Thymus (tissue), 11 donors: Measurements from ENCODE around the gene ZNF230. TPM values are rescaled to one million over a fixed set of nuclear protein-coding genes. Genes with fewer than 3 reads are reported as not detected.
A peak's percentile ranks its signal among the peaks of the same experiment; 100 is the strongest.

Source experiments
- DNase-seq, 9 donors: peaks; one replicate each; pipeline ENCODE4 v3.0.0-alpha.2; 2013; ENCODE audit warnings: low spot score in 9 of 9, low read depth in 6 of 9, missing footprints in 1 of 9
- H3K27ac ChIP-seq, 2 donors: one replicate each; pipeline ENCODE4 v1.5.1; 2013; ENCODE audit warnings: control low read depth in 1 of 2, low read depth in 1 of 2, low read length in 1 of 2, mild to moderate bottlenecking in 1 of 2, moderate library complexity in 1 of 2
- H3K27me3 ChIP-seq, 2 donors: one replicate each; pipeline ENCODE4 v1.5.1; 2013; ENCODE audit warnings: low read length in 1 of 2; ENCODE audit not compliant: control insufficient read depth in 2 of 2, insufficient read depth in 1 of 2
- H3K36me3 ChIP-seq, 2 donors: one replicate each; pipeline ENCODE4 v1.5.1; 2013; ENCODE audit warnings: low read length in 1 of 2, mild to moderate bottlenecking in 1 of 2, moderate library complexity in 1 of 2; ENCODE audit not compliant: control insufficient read depth in 2 of 2, insufficient read depth in 2 of 2
- H3K4me1 ChIP-seq, 2 donors: one replicate each; pipeline ENCODE4 v1.5.1; 2013; ENCODE audit warnings: low read length in 2 of 2; ENCODE audit not compliant: control insufficient read depth in 2 of 2, insufficient read depth in 2 of 2
- H3K4me3 ChIP-seq, 2 donors: one replicate each; pipeline ENCODE4 v1.5.1; 2013; ENCODE audit warnings: low read length in 2 of 2, control low read depth in 1 of 2, mild to moderate bottlenecking in 1 of 2
- H3K9me3 ChIP-seq, 2 donors: one replicate each; pipeline ENCODE4 v1.5.1; 2013; ENCODE audit warnings: low read length in 1 of 2, mild to moderate bottlenecking in 1 of 2; ENCODE audit not compliant: control insufficient read depth in 2 of 2, insufficient read depth in 1 of 2
- WGBS: extraction: QIAGEN DNeasy Blood & Tissue Kit; methylation state at CpG from one replicate; pipeline ENCODE4 v1.1.7; 2013; 5-methylcytosine and 5-hydroxymethylcytosine counted together
- polyA plus RNA-seq: library from polyadenylated mRNA; stranded (reverse); fragments of 200-250 nt; gene quantifications from one replicate; pipeline ENCODE4 v1.2.3, GENCODE V29; 2013
- total RNA-seq: library from RNA; stranded (reverse); fragments of 120-200 nt; gene quantifications from one replicate; pipeline ENCODE4 v1.2.4, GENCODE V29; 2013
- donor health status: healthy.

Gene ZNF230
- total and polyA plus RNA-seq, 2 donors: 4.9 to 5.5 TPM

GRCh38 chr19:44021221-44021620, 18.5 kb downstream of the ZNF230 start:
- Histone ChIP-seq H3K9me3 (no peaks in the 10 kb centered on the region), H3K4me1 (peaks cover 5 to 8% of the 10 kb centered on the region in 2 donors), H3K36me3 (no peaks in the 10 kb centered on the region), H3K27ac (no peak overlapping the region), H3K4me3 (no peak overlapping the region), H3K27me3 (no peaks in the 10 kb centered on the region)
- no peak for DNase-seq

GRCh38 chr19:44024900-44025216, 22.1 kb downstream of the ZNF230 start:
- DNase-seq: peak in 1 of 9 donors; percentile 10
- Histone ChIP-seq H3K9me3 (peaks cover 3 to 5% of the 10 kb centered on the region in 2 donors), H3K27me3 (no peaks in the 10 kb centered on the region), H3K4me1 (peaks cover 6 to 8% of the 10 kb centered on the region in 2 donors), H3K36me3 (peaks cover 12 to 26% of the 10 kb centered on the region in 2 donors), H3K27ac (no peak overlapping the region), H3K4me3 (peak overlapping the region; percentile 70 to 77)
- 51% methylated on average over 4 of the region's 4 CpGs for WGBS

GRCh38 chr19:44025217-44025936, 22.6 kb downstream of the ZNF230 start, which contains the start of gene ZNF222:
TSS of gene ZNF222 (plus strand) at chr19:44025379. CDS start at chr19:44025437, 58 bp downstream.
- peak within 1 kb of the TSS; percentile 70 to 77 for H3K4me3 ChIP-seq
- H3K9me3 ChIP-seq: peaks cover 3 to 5% of the 10 kb centered on the region in 2 donors
- H3K27me3 ChIP-seq: no peaks in the 10 kb centered on the region
- H3K4me1 ChIP-seq: peaks cover 6 to 8% of the 10 kb centered on the region in 2 donors
- 5% methylated on average over 37 of the region's 37 CpGs for WGBS
- peak; percentile 64 to 92 (median 81) for DNase-seq
- peak within 1 kb of the TSS in 1 of 2 donors; percentile 50 for H3K27ac ChIP-seq
- peaks cover 12 to 26% of the 10 kb centered on the region in 2 donors for H3K36me3 ChIP-seq

- DNase-seq: no peak
- peaks cover 7 to 12% of the 10 kb centered on the region in 2 donors for H3K9me3 ChIP-seq
- H3K36me3 ChIP-seq: peaks cover 15 to 33% of the 10 kb centered on the region in 2 donors
- H3K27ac ChIP-seq: no peak overlapping the region
- H3K4me1 ChIP-seq: peaks cover 6 to 8% of the 10 kb centered on the region in 2 donors
- H3K27me3 ChIP-seq: no peaks in the 10 kb centered on the region
- WGBS: 99% methylated on average over 6 of the region's 6 CpGs
- no peak overlapping the region for H3K4me3 ChIP-seq
Observed at GRCh38 chr19:44026622-44027021, 23.9 kb downstream of the ZNF230 start.

GRCh38 chr19:44032001-44032610, 29.3 kb downstream of the ZNF230 start:
- peaks cover 21 to 23% of the 10 kb centered on the region in 2 donors for H3K9me3 ChIP-seq
- H3K27ac ChIP-seq: no peak overlapping the region
- 92% methylated on average over 1 of the region's 1 CpG for WGBS
- peaks cover 23 to 39% of the 10 kb centered on the region in 2 donors for H3K36me3 ChIP-seq
- no peaks in the 10 kb centered on the region for H3K27me3 ChIP-seq
- H3K4me1 ChIP-seq: no peaks in the 10 kb centered on the region
- DNase-seq: no peak
- no peak overlapping the region for H3K4me3 ChIP-seq

- H3K27me3 ChIP-seq: no peaks in the 10 kb centered on the region
- no peak for DNase-seq
- no peak overlapping the region for H3K27ac ChIP-seq
- H3K36me3 ChIP-seq: no peaks in the 10 kb centered on the region
- WGBS: 91% methylated on average over 2 of the region's 2 CpGs
- no peaks in the 10 kb centered on the region for H3K4me1 ChIP-seq
- H3K4me3 ChIP-seq: no peak overlapping the region
- no peaks in the 10 kb centered on the region for H3K9me3 ChIP-seq
Observed at GRCh38 chr19:44042147-44042546, 39.4 kb downstream of the ZNF230 start.

GRCh38 chr19:44050740-44051649, 48.2 kb downstream of the ZNF230 start:
- Histone ChIP-seq H3K27ac (peak overlapping the region in 1 of 2 donors; percentile 38), H3K4me1 (peaks cover 0 to 6% of the 10 kb centered on the region in 2 donors), H3K27me3 (peaks cover 0 to 2% of the 10 kb centered on the region in 2 donors), H3K4me3 (peak overlapping the region; percentile 53 to 58), H3K9me3 (peaks cover 0 to 2% of the 10 kb centered on the region in 2 donors), H3K36me3 (peaks cover 0 to 4% of the 10 kb centered on the region in 2 donors)
- peak in 4 of 9 donors; percentile 6 to 17 (median 10) for DNase-seq
- WGBS: 9% methylated on average over 21 of the region's 21 CpGs

- peak within 1 kb of the TSS in 1 of 2 donors; percentile 38 for H3K27ac ChIP-seq
- peak within 1 kb of the TSS; percentile 53 to 58 for H3K4me3 ChIP-seq
- 2% methylated on average over 38 of the region's 38 CpGs for WGBS
- H3K36me3 ChIP-seq: peaks cover 0 to 4% of the 10 kb centered on the region in 2 donors
- peaks cover 0 to 3% of the 10 kb centered on the region in 2 donors for H3K9me3 ChIP-seq
- peaks cover 0 to 2% of the 10 kb centered on the region in 2 donors for H3K27me3 ChIP-seq
- H3K4me1 ChIP-seq: peaks cover 0 to 6% of the 10 kb centered on the region in 2 donors
- peak; percentile 44 to 84 (median 60) for DNase-seq
Observed at GRCh38 chr19:44051650-44052402, 49.1 kb downstream of the ZNF230 start, which contains the start of gene ZNF223. TSS of gene ZNF223 (plus strand) at chr19:44052036. CDS start at chr19:44055177, 3,141 bp downstream.
